Endothelial cell of umbilical vein (primary cell): Measurements from ENCODE around the gene OARD1. TPM values are rescaled to one million over a fixed set of nuclear protein-coding genes. Genes with fewer than 3 reads are reported as not detected.

Source experiments
- BruUV-seq: library from RNA; stranded (reverse); fragments of 400-500 nt; replicated peaks from 2 replicates; lab custom pipeline; 2021; lab: Mats Ljungman, UMichigan
- CTCF ChIA-PET: fragments of 300-600, 350-600 bp; sonication (Branson Sonifier 250); formaldehyde crosslinking; loops from one replicate; lab custom pipeline; 2021; ENCODE audit warnings: antibody characterized with exemption, inconsistent platforms; lab: Charles Lee
- POLR2A ChIA-PET: fragments of 300-600, 350-600 bp; sonication (Branson Sonifier 250); formaldehyde crosslinking; loops from one replicate; lab custom pipeline; 2021; ENCODE audit warnings: antibody characterized with exemption, inconsistent platforms; lab: Charles Lee
- DNase-seq: peaks from one replicate; pipeline ENCODE4 v3.0.0-alpha.2; 2011; ENCODE audit warnings: low read depth, low spot score
- FAIRE-seq: peaks from 2 replicates; lab custom pipeline; 2011; peaks lifted over from hg19 to GRCh38; lab: Jason Lieb, UNC
- H2AFZ ChIP-seq: 2 replicates; pipeline ENCODE4 v1.6.0; 2012; ENCODE audit warnings: low read depth, low read length, control low read depth, inconsistent platforms
- H3K27ac ChIP-seq: 2 replicates; pipeline ENCODE4 v1.5.1; 2011; ENCODE audit warnings: low read depth, mild to moderate bottlenecking, control low read depth, low read length, moderate library complexity; ENCODE audit not compliant: insufficient read depth
- H3K27me3 ChIP-seq, 2 experiments: 2 replicates each; pipeline versions ENCODE4 v1.6.0 to v1.6.1; 2011; ENCODE audit warnings: low read length in 2 of 2, mixed read lengths in 1 of 2; ENCODE audit not compliant: control insufficient read depth in 2 of 2, insufficient read depth in 2 of 2
- H3K36me3 ChIP-seq, 2 experiments: 2 replicates in 1 of 2; 3 replicates in 1 of 2; pipeline ENCODE4 v1.5.1; 2011; ENCODE audit warnings: low read length in 2 of 2, mild to moderate bottlenecking in 1 of 2, moderate library complexity in 1 of 2; ENCODE audit not compliant: control insufficient read depth in 2 of 2, insufficient read depth in 2 of 2; ENCODE audit errors: extremely low read depth in 1 of 2
- H3K4me1 ChIP-seq: 3 replicates; pipeline ENCODE4 v1.5.1; 2011; ENCODE audit warnings: mild to moderate bottlenecking, low read length; ENCODE audit not compliant: control insufficient read depth, insufficient read depth; ENCODE audit errors: extremely low read depth
- H3K4me2 ChIP-seq: 2 replicates; pipeline ENCODE4 v1.6.1; 2011; ENCODE audit warnings: low read length, control low read depth, mixed read lengths; ENCODE audit not compliant: insufficient read depth
- H3K4me3 ChIP-seq, 3 experiments: fragments of 200-600 bp in 1 of 3; sonication (generic), shearing (Covaris generic) in 1 of 3; replicated peaks in 1 of 3; 2 replicates each; pipeline ENCODE4 v1.5.1; 2011 to 2016; ENCODE audit warnings: control low read depth in 3 of 3, low read length in 3 of 3, mild to moderate bottlenecking in 2 of 3, inconsistent platforms in 1 of 3, low read depth in 1 of 3, moderate library complexity in 1 of 3; ENCODE audit not compliant: insufficient read depth in 1 of 3
- H3K79me2 ChIP-seq: 2 replicates; pipeline ENCODE4 v1.6.0; 2012; ENCODE audit warnings: low read length, inconsistent platforms; ENCODE audit not compliant: control insufficient read depth, insufficient read depth
- H3K9ac ChIP-seq: replicated peaks from 2 replicates; pipeline ENCODE3; 2011; ENCODE audit warnings: low read length, control low read depth; ENCODE audit not compliant: insufficient read depth; ENCODE audit errors: extremely low read depth
- H3K9me1 ChIP-seq: replicated peaks from 3 replicates; pipeline ENCODE4 v1.6.0; 2011; ENCODE audit warnings: mild to moderate bottlenecking, low read length; ENCODE audit not compliant: control insufficient read depth, insufficient read depth; ENCODE audit errors: extremely low read depth
- H3K9me3 ChIP-seq: replicated peaks from 2 replicates; pipeline ENCODE4 v1.5.1; 2012; ENCODE audit warnings: low read length, inconsistent platforms; ENCODE audit not compliant: control insufficient read depth, insufficient read depth
- H4K20me1 ChIP-seq: replicated peaks from 2 replicates; pipeline ENCODE3; 2011; ENCODE audit warnings: mild to moderate bottlenecking, low read length; ENCODE audit not compliant: control insufficient read depth, insufficient read depth; ENCODE audit errors: extremely low read depth
- EZH2 ChIP-seq: IDR thresholded peaks from 2 replicates; pipeline ENCODE4 v1.6.1; 2012; ENCODE audit warnings: borderline replicate concordance, low read depth, mild to moderate bottlenecking, moderate library complexity, low read length, inconsistent platforms; ENCODE audit not compliant: severe bottlenecking
- GATA2 ChIP-seq: IDR thresholded peaks from 2 replicates; pipeline ENCODE4 v1.7.0; 2011; ENCODE audit warnings: low read depth, mild to moderate bottlenecking, moderate library complexity, mixed read lengths, low read length; ENCODE audit not compliant: insufficient read length, insufficient read depth
- JUN ChIP-seq: IDR thresholded peaks from 2 replicates; pipeline ENCODE4 v1.6.1; 2011; ENCODE audit warnings: borderline replicate concordance, low read depth; ENCODE audit not compliant: insufficient read length, insufficient read depth
- MYC ChIP-seq: IDR thresholded peaks from one replicate; pipeline ENCODE4 v1.6.1; 2011; ENCODE audit warnings: mild to moderate bottlenecking, low read depth, low read length
- POLR2A ChIP-seq: IDR thresholded peaks from 2 replicates; pipeline ENCODE4 v1.6.1; 2012; ENCODE audit warnings: low read depth, mild to moderate bottlenecking, control low read depth, low read length
- dilution Hi-C: fragments of 300-500 bp; cut with MboI; formaldehyde crosslinking; loops from one replicate; pipeline ENCODE4 v1.15.0; 2019; ENCODE audit warnings: low sequenced_read_pairs; ENCODE audit not compliant: extremely low pct_ligation_motif_present
- intact Hi-C: fragments of 100-400 bp; cut with micrococcal nuclease; formaldehyde crosslinking; loops from one replicate; pipeline ENCODE4 v1.10.0; 2022
- polyA plus RNA-seq, 4 experiments: library from polyadenylated mRNA; depleted of rRNA in 3 of 4; stranded (reverse) in 3 of 4; unstranded in 1 of 4; fragments of >200 nt; gene quantifications; 2 replicates each; pipeline versions ENCODE4 v1.2.1 to v1.2.3, GENCODE V29; 2011 to 2012; ENCODE audit warnings: missing spikeins in 1 of 4
- total RNA-seq: library from RNA; stranded (reverse); gene quantifications from 2 replicates; pipeline ENCODE4 v1.2.3, GENCODE V29; 2021
- TF ChIP-seq, protein P1 (sequence below): IDR thresholded peaks from 2 replicates; pipeline ENCODE4 v1.6.1; 2011; ENCODE audit not compliant: insufficient read depth, insufficient read length

The OARD1 gene
- total and polyA plus RNA-seq, 2 donors (not counting 3 experiments of a cell fraction or from before 2014, with no cell fraction given) = 5.2 to 13.0 TPM

- Histone ChIP-seq H3K9me1 (no peaks in the 10 kb centered on the region), H3K79me2 (peaks cover 45% of the 10 kb centered on the region), H4K20me1 (no peaks in the 10 kb centered on the region), H2AFZ (peak within 1 kb of the TSS; percentile 86), H3K9me3 (no peaks in the 10 kb centered on the region), H3K36me3 (no peaks in the 10 kb centered on the region), H3K27me3 (no peaks in the 10 kb centered on the region), H3K4me2 (peak within 1 kb of the TSS; percentile 100), H3K4me3 (peak within 1 kb of the TSS; percentile 84 to 97 (median 90)), H3K9ac (peak within 1 kb of the TSS; percentile 99), H3K4me1 (peaks cover 21% of the 10 kb centered on the region), H3K27ac (peak within 1 kb of the TSS; percentile 98)
- dilution Hi-C loops (no loop called here), intact Hi-C loops (loop anchor here (1.0 to 5.0 kb wide), 3 partner anchors 24 to 244 kb away; no protein-coding TSS in a partner anchor)
- ChIA-PET POLR2A (interaction anchor here (1.2 kb wide), 1 partner anchor 75 kb away, joined by 3 read pairs; no protein-coding TSS in a partner anchor), CTCF (interaction anchor here (1.0 to 1.1 kb wide), 3 partner anchors 19 to 110 kb away, joined by 3 to 9 read pairs (median 5); no protein-coding TSS in a partner anchor)
- DNase-seq = peak; percentile 100
- TF ChIP-seq EZH2 (peak; percentile 80), JUN (no peak), POLR2A (peak; percentile 12)
- BruUV-seq = no TSS peak
- FAIRE-seq = peak; percentile 100
Observed at GRCh38 chr6:41072836-41073202, 663 bp upstream of the OARD1 start, which contains the start of gene NFYA. NFYA (plus strand) TSS chr6:41072974; CDS start chr6:41079090, 6,116 bp downstream.

- ChIA-PET POLR2A (no interaction called here), CTCF (interaction anchor here (0.7 kb wide), 1 partner anchor 32 kb away, joined by 3 read pairs; the partner anchor contains the start of gene UNC5CL)
- Histone ChIP-seq H3K9ac (peak overlapping the region; percentile 99), H4K20me1 (no peaks in the 10 kb centered on the region), H3K79me2 (peaks cover 32% of the 10 kb centered on the region), H2AFZ (peak overlapping the region; percentile 86), H3K27me3 (no peaks in the 10 kb centered on the region), H3K4me3 (peak overlapping the region; percentile 84 to 97 (median 90)), H3K36me3 (no peaks in the 10 kb centered on the region), H3K9me3 (no peaks in the 10 kb centered on the region), H3K4me1 (peaks cover 21% of the 10 kb centered on the region), H3K9me1 (no peaks in the 10 kb centered on the region), H3K27ac (peak overlapping the region; percentile 98), H3K4me2 (peak overlapping the region; percentile 100)
- dilution Hi-C loops (no loop called here), intact Hi-C loops (loop anchor here (1.0 to 5.0 kb wide), 2 partner anchors 43 to 246 kb away; no protein-coding TSS in a partner anchor)
- no TSS peak for BruUV-seq
- FAIRE-seq = no peak
- DNase-seq = peak; percentile 87
- TF ChIP-seq, protein P1, sequence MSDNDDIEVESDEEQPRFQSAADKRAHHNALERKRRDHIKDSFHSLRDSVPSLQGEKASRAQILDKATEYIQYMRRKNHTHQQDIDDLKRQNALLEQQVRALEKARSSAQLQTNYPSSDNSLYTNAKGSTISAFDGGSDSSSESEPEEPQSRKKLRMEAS = no peak
- no peak for TF ChIP-seq MYC
- TF ChIP-seq GATA2 = no peak
- peak; percentile 66 for TF ChIP-seq POLR2A
Observed at GRCh38 chr6:41071501-41071922, 644 bp downstream of the OARD1 start.
